ENCODE data around the gene IQGAP2.
A peak's percentile ranks its signal among the peaks of the same experiment; 100 is the strongest.
"Not testable (repeated sequence)": the region's sequence is repeated elsewhere in the genome, so short reads cannot be mapped to it uniquely, and the experiment has no call there.

Gene IQGAP2

DNA sequence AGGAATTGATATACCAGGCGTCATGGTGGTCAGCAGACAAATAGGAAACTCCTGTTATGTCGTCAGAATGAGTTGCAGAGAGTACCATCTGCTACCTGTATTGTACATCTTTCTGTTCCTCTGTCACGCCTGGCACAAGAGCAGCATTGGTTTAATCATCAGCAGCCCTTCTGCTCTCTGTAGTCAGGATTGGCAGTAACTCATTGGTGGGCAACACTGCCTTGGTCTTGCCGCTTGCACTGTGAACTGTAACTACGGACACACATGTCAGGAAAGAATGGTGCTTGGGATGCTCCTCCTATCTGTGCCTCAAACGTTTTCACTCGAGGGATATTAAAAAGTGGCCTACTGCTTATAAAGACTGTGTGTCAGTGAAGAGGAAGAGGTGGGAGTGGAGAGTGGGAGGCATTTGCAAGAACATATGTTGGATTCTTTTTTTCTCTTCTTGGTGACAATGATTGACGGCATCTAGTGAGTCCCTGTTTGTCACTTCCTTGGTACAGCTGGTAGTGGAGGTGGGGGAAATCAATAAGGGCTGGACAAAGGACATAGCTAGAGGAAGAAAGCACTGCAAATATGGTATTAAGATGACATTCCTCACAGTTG is 143.5 kb downstream of the IQGAP2 start:
- no peak for DNase-seq

DNA sequence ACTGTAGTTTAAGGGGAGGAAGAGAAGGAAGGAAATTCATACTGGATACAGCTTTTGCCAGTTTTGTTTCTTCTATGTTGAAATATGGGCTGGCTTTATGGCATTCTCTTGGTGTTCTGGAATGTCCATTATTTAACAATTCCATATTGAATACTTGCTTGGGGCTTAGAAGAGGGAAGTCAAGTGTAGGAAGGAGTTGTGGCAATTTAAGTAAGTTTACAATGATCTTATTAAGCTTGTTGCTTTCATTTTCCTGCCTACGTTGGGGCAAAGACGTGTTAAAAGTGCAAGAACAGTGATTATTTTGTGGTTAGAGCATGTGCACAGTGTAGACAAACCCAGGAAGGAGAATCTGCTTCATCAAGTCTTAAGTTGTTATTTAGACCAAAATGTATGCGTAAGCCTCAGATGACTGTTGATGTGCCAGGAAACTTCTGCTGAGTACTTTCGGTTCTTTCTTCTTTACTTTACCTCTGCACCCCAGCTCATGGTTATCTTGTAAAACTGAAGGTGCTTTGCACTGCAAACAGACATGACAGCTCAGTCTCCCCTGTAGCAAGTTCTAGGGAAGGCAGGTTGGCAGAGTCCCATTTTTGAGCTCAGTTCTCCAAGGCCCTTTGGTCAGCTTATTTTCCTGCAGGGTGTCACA is 144.3 kb downstream of the IQGAP2 start:
- DNase-seq: no peak

- DNase-seq: no peak
These were observed 144.9 kb downstream of the IQGAP2 start for GRCh38 chr5:76547891-76548524.

- DNase-seq: peak; percentile 73
These were observed 145.6 kb downstream of the IQGAP2 start for GRCh38 chr5:76548525-76549229.

GRCh38 chr5:76550881-76551280 is 147.8 kb downstream of the IQGAP2 start:
- DNase-seq: not testable (repeated sequence)

- DNase-seq: no peak
These were observed 149.5 kb downstream of the IQGAP2 start for GRCh38 chr5:76552546-76552945.

DNA sequence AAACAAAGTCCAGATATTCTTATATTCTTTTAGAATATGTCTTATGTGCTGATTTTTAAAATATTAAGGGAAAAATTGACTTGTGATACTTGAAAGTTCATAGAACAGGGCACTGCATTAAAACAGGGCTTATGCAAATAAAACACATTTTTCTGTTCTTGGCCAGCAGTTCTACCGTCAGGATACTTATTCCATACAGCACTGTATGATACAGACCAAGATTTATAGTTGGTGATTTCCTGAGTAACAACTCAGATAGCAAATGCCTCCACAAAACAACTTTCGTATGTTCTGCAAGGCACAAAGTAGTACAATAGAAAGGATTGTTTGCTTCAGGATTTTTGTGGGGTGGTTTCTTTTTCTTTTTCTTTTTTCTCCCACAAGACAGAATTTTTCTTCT is 150.2 kb downstream of the IQGAP2 start:
- no peak for DNase-seq

DNA sequence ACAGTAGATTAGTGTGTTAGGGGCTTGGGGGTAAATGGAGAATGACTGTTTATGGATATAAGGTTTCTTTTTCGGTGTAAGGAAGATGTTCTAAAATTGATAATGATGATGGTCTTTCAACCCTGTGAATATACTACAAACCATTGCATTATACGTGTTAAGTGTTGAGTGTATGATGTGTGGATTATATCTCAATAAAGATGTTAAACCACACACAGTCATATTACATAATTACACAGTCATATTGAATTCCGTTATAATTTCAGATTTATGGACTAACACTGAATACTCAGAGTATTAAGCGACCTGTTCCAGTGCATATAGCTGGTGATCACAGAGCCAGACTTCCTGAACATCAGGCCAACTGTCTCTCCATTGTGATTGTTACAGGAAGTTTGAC is 152.0 kb downstream of the IQGAP2 start:
- DNase-seq: no peak

DNA sequence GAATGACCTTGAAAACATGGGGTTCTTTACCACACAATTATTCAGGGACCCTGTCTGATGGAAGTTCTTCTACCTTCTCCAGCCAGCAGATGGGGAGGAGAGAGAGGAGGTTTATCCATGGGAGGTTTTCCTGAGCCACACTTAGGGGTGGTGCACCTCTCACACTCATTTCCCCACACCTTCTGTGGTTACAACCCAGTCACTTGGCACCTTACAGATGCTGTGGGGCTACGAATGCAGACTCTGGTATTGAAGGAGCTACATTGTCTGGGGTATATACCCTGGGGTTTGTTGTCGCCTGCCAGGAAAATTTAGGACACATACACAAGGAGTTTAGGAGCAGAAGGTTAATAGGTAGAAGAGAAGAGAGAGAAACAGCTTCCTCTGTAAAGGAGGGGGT is 152.6 kb downstream of the IQGAP2 start:
- DNase-seq: no peak

- peak; percentile 77 for DNase-seq
These were observed 153.6 kb downstream of the IQGAP2 start for GRCh38 chr5:76556511-76557221.

DNA sequence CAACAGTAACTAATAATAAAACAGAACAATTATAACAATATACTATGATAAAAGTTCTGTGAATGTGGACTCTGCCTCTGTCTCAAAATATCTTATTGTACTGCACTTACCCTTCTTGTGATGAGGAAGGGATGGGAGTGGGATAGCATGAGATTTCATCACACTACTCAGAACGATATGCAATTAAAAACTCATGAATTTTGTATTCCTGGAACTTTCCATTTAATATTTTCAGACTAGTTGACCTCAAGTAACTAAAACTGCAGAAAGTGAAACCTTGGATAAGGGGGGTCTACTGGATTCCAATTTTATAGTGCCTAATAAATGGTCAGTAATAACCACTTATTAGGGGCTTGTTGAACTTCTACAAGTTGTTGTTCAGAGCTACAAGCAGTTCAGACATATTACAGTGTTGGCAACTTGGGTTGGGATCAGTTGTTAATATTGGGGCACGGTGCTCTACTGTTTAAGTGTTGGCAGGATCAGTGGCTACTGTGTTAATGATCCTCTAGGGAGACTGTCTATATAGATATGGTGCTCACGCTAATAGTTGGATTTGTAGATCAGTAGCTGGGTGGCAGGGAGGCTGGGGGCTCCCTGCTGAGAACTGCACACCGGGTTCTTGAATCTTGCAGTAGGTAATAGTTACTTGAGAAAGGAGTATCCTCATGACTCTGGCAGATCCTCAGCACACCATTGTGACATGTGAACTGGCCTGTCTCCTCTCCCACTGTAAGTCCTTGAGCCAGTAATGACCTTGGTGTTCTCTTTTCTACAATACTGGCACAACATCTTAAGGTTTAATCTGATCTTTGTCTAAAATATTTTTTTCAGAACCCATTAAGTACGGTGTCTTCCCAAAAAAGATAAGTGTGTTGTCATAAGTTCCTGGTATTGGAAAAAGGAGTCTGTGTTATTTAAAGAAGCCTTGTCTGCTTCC is 158.1 kb downstream of the IQGAP2 start:
- DNase-seq: no peak

- DNase-seq: no peak
These were observed 158.9 kb downstream of the IQGAP2 start for GRCh38 chr5:76561959-76562358.

- DNase-seq: no peak
These were observed 161.9 kb downstream of the IQGAP2 start for GRCh38 chr5:76565009-76565408.

DNA sequence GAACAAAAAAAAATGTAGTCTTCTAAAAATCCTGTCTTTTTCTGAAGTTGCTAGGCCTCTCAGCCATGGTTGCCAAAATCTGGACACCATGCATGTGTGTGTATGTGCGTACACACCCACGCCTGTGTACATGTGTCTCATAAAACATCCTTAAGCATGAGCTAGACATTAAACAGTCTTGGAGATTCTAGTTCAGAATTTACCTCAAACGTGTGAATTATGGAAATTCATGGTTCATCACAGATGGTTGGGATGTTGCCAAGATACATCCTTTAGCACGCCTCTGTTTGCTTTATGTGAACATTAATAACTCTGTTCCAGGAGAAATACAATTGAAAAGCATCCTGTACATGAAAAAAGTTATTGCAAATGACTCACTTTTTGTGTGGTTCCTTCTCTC is 167.1 kb downstream of the IQGAP2 start:
- peak; percentile 7 for DNase-seq

DNA sequence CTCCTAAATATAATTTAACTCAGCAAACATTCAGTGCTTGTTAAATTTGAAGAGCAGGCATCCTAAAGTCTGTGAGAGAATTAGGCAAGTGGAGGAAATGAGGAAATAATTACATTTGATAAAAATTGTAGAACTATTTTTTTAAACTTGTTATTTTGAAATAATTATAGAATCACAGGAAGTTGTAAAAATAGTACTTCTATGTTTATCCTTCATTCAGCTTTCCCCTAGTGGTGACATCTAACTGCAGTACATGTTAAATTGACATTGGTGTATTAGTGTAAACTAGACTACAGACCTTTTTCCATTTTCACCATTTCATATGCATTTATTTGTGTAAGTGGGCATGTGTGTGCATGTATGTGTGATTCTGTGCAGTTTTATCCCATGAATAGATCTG is 168.5 kb downstream of the IQGAP2 start:
- no peak for DNase-seq

GRCh38 chr5:76576450-76576849 is 173.4 kb downstream of the IQGAP2 start:
- DNase-seq: no peak

GRCh38 chr5:76576996-76577395 is 173.9 kb downstream of the IQGAP2 start:
- no peak for DNase-seq

GRCh38 chr5:76579166-76579937 is 176.3 kb downstream of the IQGAP2 start:
- DNase-seq: no peak

DNA sequence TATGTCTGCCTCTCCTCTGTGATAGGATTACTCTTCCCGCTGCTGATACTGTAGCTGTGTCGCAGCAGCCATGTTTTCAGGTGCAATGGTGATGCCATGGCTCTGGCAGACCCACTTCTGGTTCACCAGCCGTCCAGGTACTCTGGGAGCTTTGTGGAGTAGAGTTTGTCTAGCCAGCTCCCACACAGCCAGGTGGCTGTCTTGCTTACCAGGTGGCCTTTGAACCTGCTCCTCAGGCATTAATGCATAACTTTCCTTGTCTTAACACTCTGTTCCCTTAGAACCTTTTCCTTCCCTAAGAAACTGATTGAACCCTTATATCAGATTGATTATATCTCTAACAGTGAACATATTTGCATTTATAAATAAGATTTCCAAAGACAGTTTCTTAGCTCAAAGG is 177.9 kb downstream of the IQGAP2 start:
- DNase-seq: no peak

DNA sequence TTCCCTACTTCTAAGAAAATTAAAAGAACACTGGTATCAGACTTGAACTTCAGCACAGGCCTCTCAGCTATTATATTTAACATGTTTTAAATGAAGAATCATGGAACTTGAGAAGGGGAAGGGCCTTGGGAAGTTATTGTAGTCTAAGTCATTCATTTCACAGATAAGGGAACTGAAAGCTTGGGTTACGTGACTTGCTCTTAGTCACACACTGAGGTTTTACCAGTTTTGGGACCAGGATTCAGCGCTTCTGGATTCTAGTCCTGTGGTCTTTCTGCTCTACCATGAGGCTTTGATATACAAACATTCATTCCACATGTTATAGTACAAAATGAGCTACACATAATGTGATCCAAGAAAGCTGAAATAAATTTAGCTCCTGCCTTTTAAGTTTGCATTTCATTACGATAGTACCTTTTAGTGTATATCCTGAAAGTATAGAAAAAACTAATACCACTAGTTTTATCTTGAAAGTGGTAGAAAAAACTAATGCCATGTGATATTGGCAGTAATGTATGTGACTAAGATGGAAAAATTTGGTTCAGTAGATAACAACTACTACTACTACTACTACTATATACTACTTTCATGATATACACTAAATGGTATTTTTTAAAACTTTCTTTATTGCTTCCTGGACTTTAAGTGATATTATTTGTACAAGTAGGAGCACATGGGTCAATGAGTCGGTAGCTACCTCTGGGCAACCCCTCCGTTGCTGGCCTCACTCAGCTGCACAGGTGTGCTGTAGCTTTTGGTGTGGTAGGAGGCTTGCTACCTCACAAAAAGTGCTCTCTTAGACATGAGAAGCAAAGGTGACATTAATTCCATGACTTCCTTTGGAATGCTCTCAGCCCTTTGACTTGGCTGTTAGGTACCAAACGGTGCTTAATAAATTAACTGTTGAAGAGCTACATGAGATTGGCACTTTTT is 179.4 kb downstream of the IQGAP2 start:
- DNase-seq: no peak
